ENCODE results near the gene OXSM. TPM values are rescaled to one million over a fixed set of nuclear protein-coding genes. Genes with fewer than 3 reads are reported as not detected.

Gene OXSM
- total RNA-seq, 1 experiment from 2014 or later: 0.28 TPM

DNA sequence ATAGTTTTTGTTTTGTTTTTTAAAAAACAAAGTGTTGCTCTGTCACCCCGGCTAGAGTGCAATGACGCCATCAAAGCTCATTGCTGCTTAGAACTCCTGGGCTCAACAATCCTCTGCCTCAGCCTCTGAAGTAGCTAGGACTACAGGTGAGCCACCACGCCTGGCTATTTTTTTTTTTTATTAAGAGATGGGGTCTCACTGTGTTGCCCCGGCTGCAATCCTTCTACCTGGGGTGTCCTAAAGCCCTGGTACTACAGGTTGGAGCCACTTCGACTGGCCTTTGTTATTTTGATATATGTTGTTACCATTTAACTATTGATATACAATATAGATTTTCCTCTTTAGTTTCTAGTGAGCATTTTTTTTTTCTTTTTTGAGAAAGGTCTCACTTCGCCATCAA is 9.3 kb upstream of the OXSM start:
- no peak overlapping the region for H3K4me3 ChIP-seq (ENCODE audit: low read depth in 2 of 2, low read length in 2 of 2)
- intact Hi-C loops (cut with micrococcal nuclease; ENCODE audit: unreplicated experiment) (no loop called here), in situ Hi-C loops (cut with HindIII; ENCODE audit: low pct_unique_long_range_greater_than_20kb, low sequenced_read_pairs) (no loop called here)
- no peaks in the 10 kb centered on the region; the same call in none of the 2 replicates for H3K36me3 ChIP-seq (ENCODE audit: control insufficient read depth, insufficient read depth, low read length)
- no peak for ATAC-seq
- no peak for DNase-seq (ENCODE audit: low read depth, low spot score)
- TF ChIP-seq POLR2AphosphoS5 (IDR thresholded peaks at IDR 0.05; ENCODE audit: low read depth, low read length) (no peak), SIN3A (IDR thresholded peaks at IDR 0.05; ENCODE audit: borderline replicate concordance, insufficient read depth, low read depth, low read length) (no peak), TCF7L2 (IDR thresholded peaks at IDR 0.05; ENCODE audit: low read depth, low read length) (no peak)
- TF ChIP-seq, protein P1, sequence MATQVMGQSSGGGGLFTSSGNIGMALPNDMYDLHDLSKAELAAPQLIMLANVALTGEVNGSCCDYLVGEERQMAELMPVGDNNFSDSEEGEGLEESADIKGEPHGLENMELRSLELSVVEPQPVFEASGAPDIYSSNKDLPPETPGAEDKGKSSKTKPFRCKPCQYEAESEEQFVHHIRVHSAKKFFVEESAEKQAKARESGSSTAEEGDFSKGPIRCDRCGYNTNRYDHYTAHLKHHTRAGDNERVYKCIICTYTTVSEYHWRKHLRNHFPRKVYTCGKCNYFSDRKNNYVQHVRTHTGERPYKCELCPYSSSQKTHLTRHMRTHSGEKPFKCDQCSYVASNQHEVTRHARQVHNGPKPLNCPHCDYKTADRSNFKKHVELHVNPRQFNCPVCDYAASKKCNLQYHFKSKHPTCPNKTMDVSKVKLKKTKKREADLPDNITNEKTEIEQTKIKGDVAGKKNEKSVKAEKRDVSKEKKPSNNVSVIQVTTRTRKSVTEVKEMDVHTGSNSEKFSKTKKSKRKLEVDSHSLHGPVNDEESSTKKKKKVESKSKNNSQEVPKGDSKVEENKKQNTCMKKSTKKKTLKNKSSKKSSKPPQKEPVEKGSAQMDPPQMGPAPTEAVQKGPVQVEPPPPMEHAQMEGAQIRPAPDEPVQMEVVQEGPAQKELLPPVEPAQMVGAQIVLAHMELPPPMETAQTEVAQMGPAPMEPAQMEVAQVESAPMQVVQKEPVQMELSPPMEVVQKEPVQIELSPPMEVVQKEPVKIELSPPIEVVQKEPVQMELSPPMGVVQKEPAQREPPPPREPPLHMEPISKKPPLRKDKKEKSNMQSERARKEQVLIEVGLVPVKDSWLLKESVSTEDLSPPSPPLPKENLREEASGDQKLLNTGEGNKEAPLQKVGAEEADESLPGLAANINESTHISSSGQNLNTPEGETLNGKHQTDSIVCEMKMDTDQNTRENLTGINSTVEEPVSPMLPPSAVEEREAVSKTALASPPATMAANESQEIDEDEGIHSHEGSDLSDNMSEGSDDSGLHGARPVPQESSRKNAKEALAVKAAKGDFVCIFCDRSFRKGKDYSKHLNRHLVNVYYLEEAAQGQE (IDR thresholded peaks at IDR 0.05; ENCODE audit: insufficient read depth in 1 of 2, low read depth in 2 of 2, low read length in 1 of 2): no peak
- TF ChIP-seq, protein P2, sequence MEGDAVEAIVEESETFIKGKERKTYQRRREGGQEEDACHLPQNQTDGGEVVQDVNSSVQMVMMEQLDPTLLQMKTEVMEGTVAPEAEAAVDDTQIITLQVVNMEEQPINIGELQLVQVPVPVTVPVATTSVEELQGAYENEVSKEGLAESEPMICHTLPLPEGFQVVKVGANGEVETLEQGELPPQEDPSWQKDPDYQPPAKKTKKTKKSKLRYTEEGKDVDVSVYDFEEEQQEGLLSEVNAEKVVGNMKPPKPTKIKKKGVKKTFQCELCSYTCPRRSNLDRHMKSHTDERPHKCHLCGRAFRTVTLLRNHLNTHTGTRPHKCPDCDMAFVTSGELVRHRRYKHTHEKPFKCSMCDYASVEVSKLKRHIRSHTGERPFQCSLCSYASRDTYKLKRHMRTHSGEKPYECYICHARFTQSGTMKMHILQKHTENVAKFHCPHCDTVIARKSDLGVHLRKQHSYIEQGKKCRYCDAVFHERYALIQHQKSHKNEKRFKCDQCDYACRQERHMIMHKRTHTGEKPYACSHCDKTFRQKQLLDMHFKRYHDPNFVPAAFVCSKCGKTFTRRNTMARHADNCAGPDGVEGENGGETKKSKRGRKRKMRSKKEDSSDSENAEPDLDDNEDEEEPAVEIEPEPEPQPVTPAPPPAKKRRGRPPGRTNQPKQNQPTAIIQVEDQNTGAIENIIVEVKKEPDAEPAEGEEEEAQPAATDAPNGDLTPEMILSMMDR (IDR thresholded peaks at IDR 0.05): no peak
- no peaks in the 10 kb centered on the region for H3K9me3 ChIP-seq (ENCODE audit: control insufficient read depth, insufficient read depth, low read depth, low read length)
- ChIA-PET POLR2A (interaction anchor here (0.7 kb wide), 1 partner anchor 117 kb away, joined by 3 read pairs; no protein-coding TSS in a partner anchor), CTCF (no interaction called here)
- BruUV-seq (replicated peaks): no TSS peak
- H3K27me3 ChIP-seq (ENCODE audit: control insufficient read depth, insufficient read depth, low read length): no peaks in the 10 kb centered on the region
- no peak overlapping the region for H3K27ac ChIP-seq (ENCODE audit: low read length)
- H3K4me1 ChIP-seq (ENCODE audit: control insufficient read depth, insufficient read depth, low read length): peaks cover 4% of the 10 kb centered on the region

DNA sequence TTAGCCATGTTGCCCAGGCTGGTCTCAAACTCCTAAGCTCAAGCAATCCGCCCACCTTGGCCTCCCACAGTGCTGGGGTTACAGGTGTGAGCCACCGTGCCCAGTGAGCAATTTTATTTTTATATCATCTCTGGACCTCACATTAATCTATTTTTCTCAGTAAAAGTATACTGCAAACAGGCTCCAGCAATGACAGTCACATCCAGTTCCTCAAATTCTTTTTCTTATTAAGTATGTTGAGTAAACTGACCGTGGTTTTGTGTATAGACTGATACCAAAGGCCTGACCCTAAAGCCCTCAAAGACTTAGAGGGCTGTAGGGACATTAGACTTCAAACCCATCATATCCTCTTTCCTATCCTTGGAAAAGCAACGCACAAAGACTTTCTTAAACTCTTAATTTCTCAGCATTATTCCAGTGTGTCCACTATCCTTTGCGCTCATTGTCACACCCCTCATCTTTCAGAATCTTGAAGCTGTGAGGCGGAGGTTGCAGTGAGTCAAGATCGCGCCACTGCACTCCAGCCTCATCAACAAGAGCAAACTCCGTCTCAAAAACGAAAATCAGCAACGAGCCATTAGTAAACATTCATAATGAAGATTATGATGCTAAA is 8.6 kb upstream of the OXSM start:
- in situ Hi-C loops (cut with HindIII; ENCODE audit: low pct_unique_long_range_greater_than_20kb, low sequenced_read_pairs) (no loop called here), intact Hi-C loops (cut with micrococcal nuclease; ENCODE audit: unreplicated experiment) (no loop called here)
- Histone ChIP-seq H3K36me3 (ENCODE audit: control insufficient read depth, insufficient read depth, low read length) (no peaks in the 10 kb centered on the region; the same call in 1 of the 2 replicates), H3K4me1 (ENCODE audit: control insufficient read depth, insufficient read depth, low read length) (peaks cover 4% of the 10 kb centered on the region), H3K27ac (ENCODE audit: low read length) (no peak overlapping the region), H3K27me3 (ENCODE audit: control insufficient read depth, insufficient read depth, low read length) (no peaks in the 10 kb centered on the region), H3K4me3 (ENCODE audit: low read depth in 2 of 2, low read length in 2 of 2) (no peak overlapping the region), H3K9me3 (ENCODE audit: control insufficient read depth, insufficient read depth, low read depth, low read length) (no peaks in the 10 kb centered on the region)
- no TSS peak for BruUV-seq (replicated peaks)
- CTCF ChIA-PET: no interaction called here
- TF ChIP-seq, protein P1 (IDR thresholded peaks at IDR 0.05; ENCODE audit: insufficient read depth in 1 of 2, low read depth in 2 of 2, low read length in 1 of 2): no peak
- TF ChIP-seq SIN3A (IDR thresholded peaks at IDR 0.05; ENCODE audit: borderline replicate concordance, insufficient read depth, low read depth, low read length): no peak
- TF ChIP-seq, protein P2 (IDR thresholded peaks at IDR 0.05): no peak
- TF ChIP-seq TCF7L2 (IDR thresholded peaks at IDR 0.05; ENCODE audit: low read depth, low read length): no peak
- no peak for TF ChIP-seq POLR2AphosphoS5 (IDR thresholded peaks at IDR 0.05; ENCODE audit: low read depth, low read length)
- POLR2A ChIA-PET: interaction anchor here (0.7 kb wide), 1 partner anchor 117 kb away, joined by 3 read pairs; no protein-coding TSS in a partner anchor
- DNase-seq (ENCODE audit: low read depth, low spot score) (no peak), ATAC-seq (no peak)

All from Panc1 (cell line).